H9 (cell line): Measurements from ENCODE around the gene CDK16. TPM values are rescaled to one million over a fixed set of nuclear protein-coding genes. Genes with fewer than 3 reads are reported as not detected.
A peak's percentile ranks its signal among the peaks of the same experiment; 100 is the strongest.

Source experiments
- DNase-seq: peaks from one replicate; pipeline ENCODE4 v3.0.0-alpha.2; 2017
- H2AFZ ChIP-seq: one replicate; pipeline ENCODE4 v1.6.1; 2013; ENCODE audit warnings: mild to moderate bottlenecking, low read length, control low read depth, moderate library complexity
- H2AK5ac ChIP-seq: 2 replicates; pipeline ENCODE4 v1.6.1; 2013; ENCODE audit warnings: low read length, control low read depth, mixed read lengths; ENCODE audit not compliant: insufficient read length
- H2BK120ac ChIP-seq: one replicate; pipeline ENCODE4 v1.6.1; 2013; ENCODE audit warnings: low read depth, mild to moderate bottlenecking, low read length, control low read depth, inconsistent platforms; ENCODE audit not compliant: poor library complexity, severe bottlenecking
- H2BK12ac ChIP-seq: 2 replicates; pipeline ENCODE4 v1.6.1; 2013; ENCODE audit warnings: low read length, control low read depth, mixed read lengths, low read depth; ENCODE audit not compliant: insufficient read length
- H2BK15ac ChIP-seq: 2 replicates; pipeline ENCODE4 v1.6.1; 2013; ENCODE audit warnings: low read depth, low read length, control low read depth
- H2BK20ac ChIP-seq: one replicate; pipeline ENCODE4 v1.6.1; 2013; ENCODE audit warnings: low read depth, mild to moderate bottlenecking, low read length, control low read depth, inconsistent platforms; ENCODE audit not compliant: poor library complexity, severe bottlenecking
- H2BK5ac ChIP-seq: 2 replicates; pipeline ENCODE4 v1.6.1; 2013; ENCODE audit warnings: low read length, control low read depth, mixed read lengths; ENCODE audit not compliant: insufficient read length
- H3K14ac ChIP-seq: 2 replicates; pipeline ENCODE4 v1.6.1; 2013; ENCODE audit warnings: low read length, control low read depth; ENCODE audit not compliant: insufficient read depth
- H3K18ac ChIP-seq: 2 replicates; pipeline ENCODE4 v1.6.1; 2013; ENCODE audit warnings: low read depth, mild to moderate bottlenecking, mixed read lengths, low read length, control low read depth; ENCODE audit not compliant: insufficient read length
- H3K23ac ChIP-seq: 2 replicates; pipeline ENCODE4 v1.6.1; 2013; ENCODE audit warnings: low read length, control low read depth, mixed read lengths, low read depth; ENCODE audit not compliant: insufficient read length
- H3K23me2 ChIP-seq: 2 replicates; pipeline ENCODE4 v1.6.1; 2013; ENCODE audit warnings: low read depth, mild to moderate bottlenecking, mixed read lengths, low read length, control low read depth; ENCODE audit not compliant: insufficient read length, poor library complexity, severe bottlenecking
- H3K27ac ChIP-seq: 2 replicates; pipeline ENCODE4 v1.5.1; 2013; ENCODE audit warnings: low read length, control low read depth, mixed read lengths, low read depth; ENCODE audit not compliant: insufficient read length
- H3K27me3 ChIP-seq: 2 replicates; pipeline ENCODE4 v1.6.1; 2013; ENCODE audit warnings: low read length, control low read depth, inconsistent platforms; ENCODE audit not compliant: insufficient read depth
- H3K4ac ChIP-seq: 2 replicates; pipeline ENCODE4 v1.6.1; 2013; ENCODE audit warnings: low read depth, mild to moderate bottlenecking, control low read depth, inconsistent platforms, low read length, moderate library complexity
- H3K4me1 ChIP-seq: 2 replicates; pipeline ENCODE4 v1.6.1; 2013; ENCODE audit warnings: low read length, control low read depth, inconsistent platforms; ENCODE audit not compliant: insufficient read depth
- H3K4me2 ChIP-seq: 2 replicates; pipeline ENCODE4 v1.6.1; 2013; ENCODE audit warnings: low read length, control low read depth, mixed read lengths; ENCODE audit not compliant: insufficient read length, insufficient read depth
- H3K56ac ChIP-seq: 2 replicates; pipeline ENCODE4 v1.6.1; 2013; ENCODE audit warnings: low read depth, mild to moderate bottlenecking, mixed read lengths, low read length, control low read depth; ENCODE audit not compliant: insufficient read length
- H3K79me1 ChIP-seq: 2 replicates; pipeline ENCODE4 v1.6.1; 2013; ENCODE audit warnings: low read depth, mild to moderate bottlenecking, moderate library complexity, low read length, control low read depth, inconsistent platforms; ENCODE audit not compliant: insufficient read depth, poor library complexity, severe bottlenecking
- H3K79me2 ChIP-seq: 2 replicates; pipeline ENCODE4 v1.6.1; 2013; ENCODE audit warnings: low read length, control low read depth, inconsistent platforms; ENCODE audit not compliant: insufficient read depth
- H3K9ac ChIP-seq: 2 replicates; pipeline ENCODE4 v1.6.1; 2013; ENCODE audit warnings: low read length, control low read depth, mixed read lengths; ENCODE audit not compliant: insufficient read length; ENCODE audit errors: extremely low read depth
- H3K9me3 ChIP-seq: one replicate; pipeline ENCODE4 v1.6.1; 2013; ENCODE audit warnings: low read depth, low read length, inconsistent platforms; ENCODE audit not compliant: control insufficient read depth
- H3T11ph ChIP-seq: one replicate; pipeline ENCODE4 v1.6.1; 2013; ENCODE audit warnings: mild to moderate bottlenecking, low read length, control low read depth, inconsistent platforms
- H4K20me1 ChIP-seq: one replicate; pipeline ENCODE4 v1.6.1; 2013; ENCODE audit not compliant: control insufficient read depth, insufficient read length, insufficient read depth
- H4K5ac ChIP-seq: 2 replicates; pipeline ENCODE4 v1.6.1; 2013; ENCODE audit warnings: low read depth, mild to moderate bottlenecking, mixed read lengths, low read length, control low read depth; ENCODE audit not compliant: insufficient read length
- H4K8ac ChIP-seq: replicated peaks from 2 replicates; pipeline ENCODE4 v1.6.1; 2013; ENCODE audit warnings: low read length, control low read depth, mixed read lengths, low read depth; ENCODE audit not compliant: insufficient read length
- H4K91ac ChIP-seq: 2 replicates; pipeline ENCODE4 v1.6.1; 2013; ENCODE audit warnings: low read depth, mild to moderate bottlenecking, moderate library complexity, mixed read lengths, low read length, control low read depth; ENCODE audit not compliant: insufficient read length
- H3K27ac Mint-ChIP-seq, 3 experiments: 2 replicates in 2 of 3; 3 replicates in 1 of 3; pipeline ENCODE4 v1.8.0; 2020 to 2021; ENCODE audit warnings: mixed read lengths in 3 of 3, mild to moderate bottlenecking in 1 of 3, moderate library complexity in 1 of 3
- H3K27me3 Mint-ChIP-seq: 2 replicates; pipeline ENCODE4 v1.8.0; 2021; ENCODE audit warnings: low read depth, mild to moderate bottlenecking, moderate library complexity, mixed read lengths
- H3K36me3 Mint-ChIP-seq, 3 experiments: 2 replicates in 2 of 3; 3 replicates in 1 of 3; pipeline ENCODE4 v1.8.0; 2020 to 2021; ENCODE audit warnings: low read depth in 3 of 3, mixed read lengths in 3 of 3; ENCODE audit not compliant: insufficient read depth in 1 of 3
- H3K4me1 Mint-ChIP-seq, 2 experiments: 2 replicates each; pipeline ENCODE4 v1.8.0; 2020; ENCODE audit warnings: mixed read lengths in 2 of 2
- H3K4me3 Mint-ChIP-seq, 2 experiments: 2 replicates in 1 of 2; 3 replicates in 1 of 2; pipeline ENCODE4 v1.8.0; 2020 to 2021; ENCODE audit warnings: mild to moderate bottlenecking in 2 of 2, mixed read lengths in 2 of 2, moderate library complexity in 1 of 2
- H3K9me3 Mint-ChIP-seq, 2 experiments: 2 replicates in 1 of 2; 3 replicates in 1 of 2; pipeline ENCODE4 v1.8.0; 2020; ENCODE audit warnings: mild to moderate bottlenecking in 2 of 2, mixed read lengths in 2 of 2, moderate library complexity in 1 of 2
- WGBS: extraction: QIAGEN DNeasy Blood & Tissue Kit; methylation state at CpG from one replicate; pipeline ENCODE4 v1.1.7; 2013; ENCODE audit warnings: missing lambda C conversion rate, low lambda C conversion rate, mixed read lengths; ENCODE audit not compliant: insufficient read length; ENCODE audit errors: extremely low coverage; 5-methylcytosine and 5-hydroxymethylcytosine counted together
- total RNA-seq: library from RNA; stranded (reverse); gene quantifications from 2 replicates; pipeline ENCODE4 v1.2.1, GENCODE V29; 2021
- TF ChIP-seq, protein P1 (sequence below): fragments of 200-600 bp; sonication (generic); conservative IDR thresholded peaks from 3 replicates; pipeline ENCODE4 v1.8.0; 2021; ENCODE audit warnings: antibody characterized with exemption, mild to moderate bottlenecking

Gene CDK16
- total RNA-seq, 1 experiment from 2014 or later: 226 TPM

DNA sequence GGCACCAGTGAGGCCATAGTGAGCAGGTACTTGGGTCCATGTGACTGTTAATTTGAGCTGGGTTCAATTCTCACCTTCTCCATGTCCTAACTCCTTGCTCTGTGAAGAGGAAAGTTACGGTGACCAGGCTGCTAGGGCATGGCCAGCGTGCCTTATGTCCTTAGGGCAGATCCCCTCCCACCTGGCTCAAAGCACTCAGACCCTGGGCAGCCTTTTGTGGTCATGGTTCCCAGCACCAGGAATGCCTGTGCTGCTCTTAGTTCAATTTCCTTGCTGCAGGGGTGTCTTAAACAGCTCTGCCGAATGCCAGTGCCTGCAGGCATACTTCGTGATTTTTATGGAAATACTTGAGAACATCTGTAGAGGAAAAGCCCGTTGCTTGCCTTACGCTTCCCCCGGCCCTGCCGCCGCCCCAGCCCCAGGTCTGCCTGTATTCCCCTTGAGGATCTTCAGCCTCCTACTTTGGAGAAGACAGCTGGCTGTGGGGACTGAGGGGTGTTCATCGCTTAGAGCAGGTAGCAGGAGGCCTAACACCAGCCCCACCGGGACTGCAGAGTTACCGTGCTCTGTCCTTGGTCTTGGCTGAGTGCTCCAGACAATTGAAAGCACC lies 3.1 kb upstream of the CDK16 start:
- Histone ChIP-seq H3K18ac (no peak overlapping the region), H2AFZ (no peak overlapping the region), H3K14ac (no peak overlapping the region), H3K9me3 (no peaks in the 10 kb centered on the region), H2BK120ac (no peak overlapping the region), H3K4me2 (no peak overlapping the region), H3T11ph (no peak overlapping the region), H4K20me1 (no peaks in the 10 kb centered on the region), H3K4me1 (peaks cover 5% of the 10 kb centered on the region; the same call in 1 of the 2 replicates), H3K56ac (no peak overlapping the region), H2BK12ac (no peak overlapping the region), H3K79me1 (no peaks in the 10 kb centered on the region), H3K4ac (no peak overlapping the region), H2BK5ac (no peak overlapping the region), H3K9ac (no peak overlapping the region), H3K79me2 (peaks cover 13% of the 10 kb centered on the region; the same call in 1 of the 2 replicates), H4K5ac (no peak overlapping the region), H2BK20ac (no peak overlapping the region), H2BK15ac (no peak overlapping the region), H3K27me3 (no peaks in the 10 kb centered on the region), H4K91ac (no peak overlapping the region), H3K23ac (no peak overlapping the region), H4K8ac (no peak overlapping the region), H3K27ac (no peak overlapping the region), H2AK5ac (no peak overlapping the region), H3K23me2 (peaks cover 14% of the 10 kb centered on the region)
- H3K4me3 Mint-ChIP-seq: no peak overlapping the region; a peak in 1 of 5 replicates
- TF ChIP-seq, protein P1, sequence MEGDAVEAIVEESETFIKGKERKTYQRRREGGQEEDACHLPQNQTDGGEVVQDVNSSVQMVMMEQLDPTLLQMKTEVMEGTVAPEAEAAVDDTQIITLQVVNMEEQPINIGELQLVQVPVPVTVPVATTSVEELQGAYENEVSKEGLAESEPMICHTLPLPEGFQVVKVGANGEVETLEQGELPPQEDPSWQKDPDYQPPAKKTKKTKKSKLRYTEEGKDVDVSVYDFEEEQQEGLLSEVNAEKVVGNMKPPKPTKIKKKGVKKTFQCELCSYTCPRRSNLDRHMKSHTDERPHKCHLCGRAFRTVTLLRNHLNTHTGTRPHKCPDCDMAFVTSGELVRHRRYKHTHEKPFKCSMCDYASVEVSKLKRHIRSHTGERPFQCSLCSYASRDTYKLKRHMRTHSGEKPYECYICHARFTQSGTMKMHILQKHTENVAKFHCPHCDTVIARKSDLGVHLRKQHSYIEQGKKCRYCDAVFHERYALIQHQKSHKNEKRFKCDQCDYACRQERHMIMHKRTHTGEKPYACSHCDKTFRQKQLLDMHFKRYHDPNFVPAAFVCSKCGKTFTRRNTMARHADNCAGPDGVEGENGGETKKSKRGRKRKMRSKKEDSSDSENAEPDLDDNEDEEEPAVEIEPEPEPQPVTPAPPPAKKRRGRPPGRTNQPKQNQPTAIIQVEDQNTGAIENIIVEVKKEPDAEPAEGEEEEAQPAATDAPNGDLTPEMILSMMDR: no peak
- H3K27ac Mint-ChIP-seq: peak overlapping the region in 2 of 3 experiments; percentile 15 to 95; a peak in 2 of 7 replicates
- no peak for DNase-seq
- peaks cover 0 to 2% of the 10 kb centered on the region in 2 experiments; a peak in 2 of 5 replicates for H3K9me3 Mint-ChIP-seq
- peaks cover 30 to 32% of the 10 kb centered on the region in 2 experiments for H3K4me1 Mint-ChIP-seq
- no CpG with 5 or more reads among the region's 12 CpGs for WGBS
- peaks cover 55 to 71% (median 71%) of the 10 kb centered on the region in 3 experiments for H3K36me3 Mint-ChIP-seq
- no peaks in the 10 kb centered on the region; the same call in 1 of the 2 replicates for H3K27me3 Mint-ChIP-seq
